HepG2 (cell line): ENCODE results near the gene C1QTNF3. TPM values are rescaled to one million over a fixed set of nuclear protein-coding genes. Genes with fewer than 3 reads are reported as not detected.

Source experiments
- ATAC-seq: fragments of 200-7000 bp; cut with Tn5 transposase; 3 replicates; pipeline ENCODE4 v1.9.1; 2020; ENCODE audit warnings: mild to moderate bottlenecking, moderate library complexity
- BruUV-seq: library from RNA; stranded (reverse); fragments of 400-500 nt; replicated peaks from 2 replicates; lab custom pipeline; 2021; lab: Mats Ljungman, UMichigan
- CTCF ChIA-PET: fragments of 300-600 bp; formaldehyde crosslinking; extraction: SDS; loops from one replicate; lab custom pipeline; 2021; ENCODE audit warnings: low total read pairs, inconsistent platforms, low intra/inter-chr PET ratio; lab: Yijun Ruan, JAX
- POLR2A ChIA-PET: fragments of 350-600 bp; sonication (Branson Sonifier 250); formaldehyde crosslinking; loops from one replicate; lab custom pipeline; 2020; ENCODE audit warnings: antibody characterized with exemption, inconsistent platforms; lab: Yijun Ruan, JAX
- DNase-seq: peaks from one replicate; pipeline ENCODE4 v3.0.0-alpha.2; 2015; ENCODE audit warnings: low spot score
- FAIRE-seq: peaks from 3 replicates; lab custom pipeline; 2011; peaks lifted over from hg19 to GRCh38; lab: Jason Lieb, UNC
- H2AFZ ChIP-seq: one replicate; pipeline ENCODE4 v1.6.1; 2011; ENCODE audit warnings: low read length, inconsistent platforms
- H3K27ac ChIP-seq: fragments of 300-600 bp; 3 replicates; pipeline ENCODE4 v1.8.0; 2011; ENCODE audit warnings: mixed run types, mild to moderate bottlenecking, mixed read lengths, low read length, inconsistent platforms; ENCODE audit not compliant: insufficient read depth; ENCODE audit errors: extremely low read length
- H3K27me3 ChIP-seq, 2 experiments: fragments of 200-600 bp in 1 of 2; 2 replicates in 1 of 2; 3 replicates in 1 of 2; pipeline versions ENCODE4 v1.6.0 to v1.8.0; 2011; ENCODE audit warnings: low read length in 2 of 2, mild to moderate bottlenecking in 2 of 2, moderate library complexity in 2 of 2, inconsistent platforms in 1 of 2; ENCODE audit not compliant: insufficient read depth in 2 of 2, control insufficient read depth in 1 of 2
- H3K36me3 ChIP-seq, 2 experiments: fragments of 200-600 bp in 1 of 2; replicated peaks in 1 of 2; 2 replicates in 1 of 2; 3 replicates in 1 of 2; pipeline versions ENCODE4 v1.5.1 to v1.8.0; 2011; ENCODE audit warnings: low read length in 2 of 2, inconsistent platforms in 1 of 2; ENCODE audit not compliant: insufficient read depth in 2 of 2, control insufficient read depth in 1 of 2
- H3K4me1 ChIP-seq: 2 replicates; pipeline ENCODE4 v1.5.1; 2012; ENCODE audit warnings: low read length, inconsistent platforms; ENCODE audit not compliant: insufficient read depth
- H3K4me2 ChIP-seq: 2 replicates; pipeline ENCODE4 v1.6.0; 2011; ENCODE audit warnings: low read depth, low read length, inconsistent platforms
- H3K4me3 ChIP-seq, 3 experiments: fragments of 200-600 bp in 1 of 3; sonication (generic), shearing (Covaris generic) in 1 of 3; replicated peaks in 1 of 3; 2 replicates each; pipeline ENCODE4 v1.5.1; 2011 to 2016; ENCODE audit warnings: low read length in 3 of 3, inconsistent platforms in 2 of 3, low read depth in 2 of 3, mild to moderate bottlenecking in 2 of 3, control low read depth in 1 of 3, mixed read lengths in 1 of 3; ENCODE audit not compliant: insufficient read depth in 1 of 3
- H3K79me2 ChIP-seq: one replicate; pipeline ENCODE4 v1.6.1; 2011; ENCODE audit warnings: low read length, inconsistent platforms; ENCODE audit not compliant: insufficient read depth
- H3K9ac ChIP-seq: 2 replicates; pipeline ENCODE4 v1.6.0; 2011; ENCODE audit warnings: mild to moderate bottlenecking, low read depth, low read length, inconsistent platforms; ENCODE audit not compliant: insufficient read depth
- H3K9me3 ChIP-seq: 2 replicates; pipeline ENCODE4 v1.5.1; 2012; ENCODE audit warnings: mild to moderate bottlenecking, low read length
- H4K20me1 ChIP-seq: 2 replicates; pipeline ENCODE4 v1.6.0; 2011; ENCODE audit warnings: inconsistent platforms, mild to moderate bottlenecking, low read length, moderate library complexity; ENCODE audit not compliant: insufficient read depth
- DNMT3B ChIP-seq: conservative IDR thresholded peaks from 2 replicates; pipeline ENCODE4 v1.6.1; 2016; ENCODE audit warnings: missing biosample characterization, control low read depth
- GTF2F1 ChIP-seq: fragments of 150-350 bp; IDR thresholded peaks from 2 replicates; pipeline ENCODE4 v1.6.1; 2014; ENCODE audit warnings: low read length
- JDP2 ChIP-seq: sonication (generic); formaldehyde crosslinking; IDR thresholded peaks from 2 replicates; pipeline ENCODE4 v1.8.1; 2022; ENCODE audit warnings: missing genetic modification reagents, borderline replicate concordance
- KAT2B ChIP-seq: fragments of 150-350 bp; IDR thresholded peaks from 2 replicates; pipeline ENCODE4 v1.6.1; 2014; ENCODE audit warnings: low read depth, low read length, borderline replicate concordance
- NR3C1 ChIP-seq: sonication (generic); formaldehyde crosslinking; IDR thresholded peaks from 2 replicates; pipeline ENCODE4 v1.4.0; 2020; ENCODE audit warnings: missing genetic modification reagents
- RARA ChIP-seq: IDR thresholded peaks from 2 replicates; pipeline ENCODE4 v1.6.1; 2016; ENCODE audit warnings: missing genetic modification reagents, missing compliant biosample characterization
- SAFB2 ChIP-seq: sonication (generic); formaldehyde crosslinking; IDR thresholded peaks from 2 replicates; pipeline ENCODE4 v1.5.1; 2020; ENCODE audit warnings: missing genetic modification reagents, low read depth, mild to moderate bottlenecking, borderline replicate concordance
- TAF15 ChIP-seq: fragments of 200-400 bp; formaldehyde crosslinking; IDR thresholded peaks from one replicate; pipeline ENCODE4 v1.6.1; 2018; ENCODE audit warnings: mild to moderate bottlenecking, low read depth, low read length; ENCODE audit not compliant: poor library complexity, severe bottlenecking
- UBTF ChIP-seq: sonication (generic); formaldehyde crosslinking; IDR thresholded peaks from 2 replicates; pipeline ENCODE4 v1.4.0; 2020; ENCODE audit warnings: mild to moderate bottlenecking, missing genetic modification reagents
- ZFY ChIP-seq: sonication (generic); formaldehyde crosslinking; IDR thresholded peaks from 2 replicates; pipeline ENCODE4 v1.4.0; 2020; ENCODE audit warnings: missing genetic modification reagents
- ZNF30 ChIP-seq: sonication (generic); formaldehyde crosslinking; IDR thresholded peaks from 2 replicates; pipeline ENCODE4 v1.5.0; 2020; ENCODE audit warnings: mild to moderate bottlenecking, missing genetic modification reagents
- ZNF546 ChIP-seq: sonication (generic); formaldehyde crosslinking; conservative IDR thresholded peaks from 2 replicates; pipeline ENCODE4 v1.8.1; 2023; ENCODE audit warnings: mild to moderate bottlenecking, missing genetic modification reagents
- ZNF704 ChIP-seq: sonication (generic); formaldehyde crosslinking; IDR thresholded peaks from 2 replicates; pipeline ENCODE4 v1.8.1; 2023; ENCODE audit warnings: mild to moderate bottlenecking, inconsistent platforms, moderate library complexity, missing genetic modification reagents, borderline replicate concordance
- ZNF788 ChIP-seq: sonication (generic); formaldehyde crosslinking; IDR thresholded peaks from 2 replicates; pipeline ENCODE4 v1.5.0; 2020; ENCODE audit warnings: mild to moderate bottlenecking, missing genetic modification reagents, borderline replicate concordance
- WGBS: methylation state at CpG from one replicate; pipeline ENCODE4 v1.1.6; 2017; ENCODE audit warnings: low lambda C conversion rate; 5-methylcytosine and 5-hydroxymethylcytosine counted together
- in situ Hi-C: cut with HindIII; loops from 2 replicates; pipeline ENCODE4 v1.10.0; 2017; ENCODE audit warnings: low pct_unique_long_range_greater_than_20kb; ENCODE audit not compliant: extremely low pct_ligation_motif_present
- intact Hi-C: fragments of 100-400 bp; cut with micrococcal nuclease; formaldehyde crosslinking; loops from one replicate; pipeline ENCODE4 v1.10.0; 2022; ENCODE audit not compliant: unreplicated experiment
- polyA plus RNA-seq, 8 experiments: library from polyadenylated mRNA; depleted of rRNA in 3 of 8; stranded (reverse) in 7 of 8; unstranded in 1 of 8; fragments of >200 nt; fragmentation: Illumina TruSeq in 4 of 8; extraction: Trizol in 4 of 8; gene quantifications; 2 replicates each; pipeline versions ENCODE4 v1.2.1 to v1.2.3, GENCODE V29; 2011 to 2016; ENCODE audit warnings: low read depth in 4 of 8, missing spikeins in 1 of 8, mixed read lengths in 1 of 8; ENCODE audit not compliant: insufficient read depth in 1 of 8
- total RNA-seq, 5 experiments: library from RNA; depleted of rRNA; stranded (reverse); fragments of >200 nt; fragmentation: Illumina TruSeq; extraction: Trizol; gene quantifications; 2 replicates each; pipeline ENCODE4 v1.2.3, GENCODE V29; 2016; ENCODE audit warnings: low read depth in 1 of 5
- TF ChIP-seq, protein P1 (sequence below): IDR thresholded peaks from 2 replicates; pipeline ENCODE4 v1.4.0; 2020; ENCODE audit warnings: mild to moderate bottlenecking, missing genetic modification reagents

The C1QTNF3 gene
- total and polyA plus RNA-seq, 2 of the 13 experiments (the other 11 are each of a cell fraction or from before 2014, with no cell fraction given), result 3.3 to 10.8 TPM

DNA sequence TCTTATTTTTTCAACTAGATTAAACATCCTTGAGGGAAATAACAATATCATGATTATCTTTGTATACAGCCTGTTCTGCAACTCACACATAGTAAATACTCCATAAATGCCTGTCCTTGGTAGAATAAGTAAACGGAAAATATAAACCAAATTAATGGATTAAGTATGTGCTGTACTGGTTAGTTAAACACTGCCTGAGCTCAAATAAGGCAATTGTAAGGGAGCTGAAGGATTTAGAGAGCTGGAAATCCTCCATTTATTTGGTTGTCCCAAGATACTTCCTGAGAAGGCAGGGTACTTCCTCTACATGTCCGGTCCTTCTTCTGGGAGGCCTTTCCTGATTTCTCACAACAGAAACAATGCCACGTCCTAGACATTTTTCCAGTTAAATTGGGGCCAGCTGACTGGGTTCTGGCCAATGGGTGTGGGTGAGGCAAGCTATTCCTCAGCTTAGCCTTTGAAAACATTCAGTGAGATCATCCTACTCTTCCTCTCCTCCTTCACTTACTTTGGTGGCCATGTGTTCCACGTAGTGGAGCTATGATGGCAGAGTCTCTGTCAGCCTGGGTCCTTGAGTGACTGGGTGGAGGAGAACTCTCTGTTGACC, 8.5 kb upstream of the C1QTNF3 start:
- ChIA-PET CTCF (no interaction called here), POLR2A (no interaction called here)
- no peak for TF ChIP-seq SAFB2
- TF ChIP-seq, protein P1, sequence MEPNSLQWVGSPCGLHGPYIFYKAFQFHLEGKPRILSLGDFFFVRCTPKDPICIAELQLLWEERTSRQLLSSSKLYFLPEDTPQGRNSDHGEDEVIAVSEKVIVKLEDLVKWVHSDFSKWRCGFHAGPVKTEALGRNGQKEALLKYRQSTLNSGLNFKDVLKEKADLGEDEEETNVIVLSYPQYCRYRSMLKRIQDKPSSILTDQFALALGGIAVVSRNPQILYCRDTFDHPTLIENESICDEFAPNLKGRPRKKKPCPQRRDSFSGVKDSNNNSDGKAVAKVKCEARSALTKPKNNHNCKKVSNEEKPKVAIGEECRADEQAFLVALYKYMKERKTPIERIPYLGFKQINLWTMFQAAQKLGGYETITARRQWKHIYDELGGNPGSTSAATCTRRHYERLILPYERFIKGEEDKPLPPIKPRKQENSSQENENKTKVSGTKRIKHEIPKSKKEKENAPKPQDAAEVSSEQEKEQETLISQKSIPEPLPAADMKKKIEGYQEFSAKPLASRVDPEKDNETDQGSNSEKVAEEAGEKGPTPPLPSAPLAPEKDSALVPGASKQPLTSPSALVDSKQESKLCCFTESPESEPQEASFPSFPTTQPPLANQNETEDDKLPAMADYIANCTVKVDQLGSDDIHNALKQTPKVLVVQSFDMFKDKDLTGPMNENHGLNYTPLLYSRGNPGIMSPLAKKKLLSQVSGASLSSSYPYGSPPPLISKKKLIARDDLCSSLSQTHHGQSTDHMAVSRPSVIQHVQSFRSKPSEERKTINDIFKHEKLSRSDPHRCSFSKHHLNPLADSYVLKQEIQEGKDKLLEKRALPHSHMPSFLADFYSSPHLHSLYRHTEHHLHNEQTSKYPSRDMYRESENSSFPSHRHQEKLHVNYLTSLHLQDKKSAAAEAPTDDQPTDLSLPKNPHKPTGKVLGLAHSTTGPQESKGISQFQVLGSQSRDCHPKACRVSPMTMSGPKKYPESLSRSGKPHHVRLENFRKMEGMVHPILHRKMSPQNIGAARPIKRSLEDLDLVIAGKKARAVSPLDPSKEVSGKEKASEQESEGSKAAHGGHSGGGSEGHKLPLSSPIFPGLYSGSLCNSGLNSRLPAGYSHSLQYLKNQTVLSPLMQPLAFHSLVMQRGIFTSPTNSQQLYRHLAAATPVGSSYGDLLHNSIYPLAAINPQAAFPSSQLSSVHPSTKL (CRISPR knock-in tag), result no peak
- no peak for TF ChIP-seq UBTF (CRISPR knock-in tag)
- no peak for TF ChIP-seq ZNF30 (CRISPR knock-in tag)
- no peak for TF ChIP-seq ZNF788 (CRISPR knock-in tag)
- TF ChIP-seq KAT2B, result no peak
- no peak for TF ChIP-seq DNMT3B (CRISPR knock-in tag)
- TF ChIP-seq ZNF704 (CRISPR knock-in tag), result no peak
- TF ChIP-seq JDP2 (CRISPR knock-in tag), result no peak
- no peak for TF ChIP-seq NR3C1 (CRISPR knock-in tag)
- no peak for TF ChIP-seq RARA (CRISPR knock-in tag)
- TF ChIP-seq GTF2F1, result no peak
- no peak for TF ChIP-seq ZNF546 (CRISPR knock-in tag)
- no peak for TF ChIP-seq TAF15
- no peak for TF ChIP-seq ZFY (CRISPR knock-in tag)
- ATAC-seq (no peak), FAIRE-seq (no peak), DNase-seq (no peak)
- H3K4me2 ChIP-seq, result no peak overlapping the region
- H3K36me3 ChIP-seq, result peaks cover 4% of the 10 kb centered on the region in 2 experiments; a peak in 3 of 5 replicates
- peaks cover 1% of the 10 kb centered on the region for H3K4me1 ChIP-seq
- BruUV-seq, result no TSS peak
- H3K27ac ChIP-seq, result no peak overlapping the region
- WGBS, result over 99% methylated on average over 4 of the region's 4 CpGs
- H3K79me2 ChIP-seq, result no peaks in the 10 kb centered on the region
- H3K9me3 ChIP-seq, result no peaks in the 10 kb centered on the region
- intact Hi-C loops (no loop called here), in situ Hi-C loops (no loop called here)
- no peaks in the 10 kb centered on the region for H4K20me1 ChIP-seq
- H3K4me3 ChIP-seq, result no peak overlapping the region
- H3K27me3 ChIP-seq, result no peaks in the 10 kb centered on the region; a peak in 1 of 5 replicates
- no peak overlapping the region for H2AFZ ChIP-seq
- no peak overlapping the region for H3K9ac ChIP-seq
